RWPE1 (cell line): ENCODE results near the gene DNAH1.

ENCODE experiments used
- CTCF ChIA-PET: fragments of 350-600 bp; sonication (Branson Sonifier 250); formaldehyde crosslinking; extraction: SDS; loops from one replicate; lab custom pipeline; 2021; lab: Yijun Ruan, JAX
- POLR2A ChIA-PET: fragments of 400-600 bp; formaldehyde crosslinking; extraction: SDS; loops from one replicate; lab custom pipeline; 2020; ENCODE audit warnings: antibody characterized with exemption; ENCODE audit not compliant: low non-redundant PET; lab: Yijun Ruan, JAX
- DNase-seq: peaks from one replicate; pipeline ENCODE4 v3.0.0; 2012; ENCODE audit warnings: low spot score
- H3K27ac ChIP-seq: fragments of 450-650 bp; 2 replicates; pipeline ENCODE4 v1.5.1; 2017
- TF ChIP-seq, protein P1 (sequence below): fragments of 450-650 bp; conservative IDR thresholded peaks from 2 replicates; pipeline ENCODE4 v1.5.1; 2017; ENCODE audit warnings: low read depth, mild to moderate bottlenecking

DNAH1 gene

GRCh38 chr3:52277071-52277964 lies 38.8 kb upstream of the DNAH1 start:
- DNase-seq, result no peak
- ChIA-PET CTCF (interaction anchor here (0.7 to 1.2 kb wide), 3 partner anchors 16 to 177 kb away, joined by 4 to 7 read pairs (median 5); no protein-coding TSS in a partner anchor), POLR2A (no interaction called here)
- H3K27ac ChIP-seq, result peak overlapping the region; percentile 96
- TF ChIP-seq, protein P1, sequence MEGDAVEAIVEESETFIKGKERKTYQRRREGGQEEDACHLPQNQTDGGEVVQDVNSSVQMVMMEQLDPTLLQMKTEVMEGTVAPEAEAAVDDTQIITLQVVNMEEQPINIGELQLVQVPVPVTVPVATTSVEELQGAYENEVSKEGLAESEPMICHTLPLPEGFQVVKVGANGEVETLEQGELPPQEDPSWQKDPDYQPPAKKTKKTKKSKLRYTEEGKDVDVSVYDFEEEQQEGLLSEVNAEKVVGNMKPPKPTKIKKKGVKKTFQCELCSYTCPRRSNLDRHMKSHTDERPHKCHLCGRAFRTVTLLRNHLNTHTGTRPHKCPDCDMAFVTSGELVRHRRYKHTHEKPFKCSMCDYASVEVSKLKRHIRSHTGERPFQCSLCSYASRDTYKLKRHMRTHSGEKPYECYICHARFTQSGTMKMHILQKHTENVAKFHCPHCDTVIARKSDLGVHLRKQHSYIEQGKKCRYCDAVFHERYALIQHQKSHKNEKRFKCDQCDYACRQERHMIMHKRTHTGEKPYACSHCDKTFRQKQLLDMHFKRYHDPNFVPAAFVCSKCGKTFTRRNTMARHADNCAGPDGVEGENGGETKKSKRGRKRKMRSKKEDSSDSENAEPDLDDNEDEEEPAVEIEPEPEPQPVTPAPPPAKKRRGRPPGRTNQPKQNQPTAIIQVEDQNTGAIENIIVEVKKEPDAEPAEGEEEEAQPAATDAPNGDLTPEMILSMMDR, result no peak

DNA sequence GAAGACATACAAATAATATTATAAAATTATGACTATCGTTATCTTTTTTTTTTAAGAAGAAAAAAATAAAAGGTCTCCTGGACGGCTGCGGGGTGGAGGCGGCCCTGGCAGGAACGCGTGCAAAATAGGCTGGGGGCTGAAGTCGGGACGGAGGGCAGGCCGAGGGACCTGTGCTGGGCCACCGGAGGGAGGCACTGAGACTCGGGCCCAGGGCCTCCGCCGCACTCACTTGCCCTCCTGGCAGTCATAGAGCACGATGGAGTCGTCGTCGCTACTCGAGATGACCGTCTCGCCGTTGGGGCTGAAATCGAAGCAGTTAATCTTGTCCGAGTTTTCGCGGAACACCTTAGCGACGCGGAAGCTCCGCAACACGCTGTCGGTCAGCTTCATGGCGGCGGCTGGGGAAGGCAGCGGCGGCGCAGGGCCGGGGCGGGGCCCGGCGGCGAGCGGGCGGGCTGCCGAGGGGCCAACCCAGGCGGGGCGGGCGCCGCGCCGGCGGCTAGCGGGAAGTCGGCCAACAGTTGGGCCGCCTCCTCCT lies 38.1 kb upstream of the DNAH1 start:
- TF ChIP-seq, protein P1, result peak; percentile 36
- ChIA-PET POLR2A (interaction anchor here (0.8 kb wide), 1 partner anchor 62 kb away, joined by 3 read pairs; no protein-coding TSS in a partner anchor), CTCF (interaction anchor here (0.6 to 0.7 kb wide), 3 partner anchors 10 to 93 kb away, joined by 3 to 7 read pairs (median 3); no protein-coding TSS in a partner anchor)
- DNase-seq, result peak; percentile 43
- H3K27ac ChIP-seq, result peak overlapping the region; percentile 96

GRCh38 chr3:52278510-52279069 lies 37.5 kb upstream of the DNAH1 start, which contains the start of gene WDR82:
WDR82 (minus strand) TSS chr3:52278649; CDS start chr3:52278361, 288 bp downstream.
- ChIA-PET POLR2A (interaction anchor here (0.6 to 1.5 kb wide), 3 partner anchors 9 to 124 kb away, joined by 3 to 5 read pairs (median 4); partner anchors contain the start of genes GLYCTK and POC1A), CTCF (interaction anchor here (0.6 to 1.0 kb wide), 8 partner anchors 9 to 342 kb away, joined by 3 to 5 read pairs (median 3); partner anchors contain the start of gene GLYCTK)
- peak within 1 kb of the TSS; percentile 96 for H3K27ac ChIP-seq
- TF ChIP-seq, protein P1, result peak; percentile 16; the same call in 1 of the 2 replicates
- DNase-seq, result peak; percentile 88

- POLR2A ChIA-PET, result interaction anchor here (1.5 kb wide), 1 partner anchor 8 kb away, joined by 5 read pairs; the partner anchor contains the start of gene GLYCTK
- TF ChIP-seq, protein P1, result no peak
- CTCF ChIA-PET, result interaction anchor here (1.1 kb wide), 1 partner anchor 9 kb away, joined by 3 read pairs; no protein-coding TSS in a partner anchor
- no peak for DNase-seq
- peak overlapping the region; percentile 96 for H3K27ac ChIP-seq
These were observed 36.5 kb upstream of the DNAH1 start for GRCh38 chr3:52279596-52279995.

- DNase-seq, result no peak
- TF ChIP-seq, protein P1, result no peak
- no peak overlapping the region for H3K27ac ChIP-seq
- ChIA-PET POLR2A (no interaction called here), CTCF (interaction anchor here (0.6 to 1.1 kb wide), 2 partner anchors 9 to 130 kb away, joined by 3 to 4 read pairs; no protein-coding TSS in a partner anchor)
These were observed 36.1 kb upstream of the DNAH1 start for GRCh38 chr3:52280050-52280461.
